Measurements from ENCODE around the gene SIRPA. TPM values are rescaled to one million over a fixed set of nuclear protein-coding genes. Genes with fewer than 3 reads are reported as not detected.

Gene SIRPA
- total and polyA plus RNA-seq, 10 of the 15 experiments (the other 5 are each of a cell fraction or from before 2014, with no cell fraction given) = 1.7 to 13.2 (median 5.0) TPM

DNA sequence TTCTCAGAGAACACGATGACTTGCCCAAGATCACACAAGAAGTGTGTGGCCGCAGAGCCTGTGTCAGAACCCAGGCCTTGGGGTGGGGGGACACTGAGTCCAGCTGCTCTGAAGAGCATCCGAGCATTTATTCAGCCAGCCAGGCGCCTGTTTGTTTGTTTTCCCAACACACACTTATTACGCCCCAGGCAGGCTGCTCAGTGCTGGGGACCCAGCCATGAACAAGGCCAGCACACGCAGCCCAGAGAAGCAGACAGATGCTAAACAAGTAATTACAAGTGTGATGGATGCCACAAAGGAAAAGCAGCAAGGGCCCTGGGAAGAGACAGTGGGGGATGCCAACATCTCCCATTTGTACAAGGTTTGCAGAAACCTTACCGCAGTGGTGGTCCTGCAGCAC, 19.4 kb upstream of the SIRPA start:
- Histone ChIP-seq H3K9me3 (replicated peaks; ENCODE audit: control insufficient read depth, insufficient read depth, low read length) (no peaks in the 10 kb centered on the region), H3K9ac (ENCODE audit: control insufficient read depth, insufficient read depth, low read length) (no peak overlapping the region), H4K20me1 (ENCODE audit: control insufficient read depth, insufficient read depth) (no peaks in the 10 kb centered on the region), H3K27me3 (replicated peaks in 1 of 2; ENCODE audit: control insufficient read depth in 2 of 2, insufficient read depth in 2 of 2, low read length in 1 of 2) (no peaks in the 10 kb centered on the region), H2AFZ (ENCODE audit: control insufficient read depth, low read depth, low read length) (no peak overlapping the region), H3K36me3 (ENCODE audit: control insufficient read depth in 2 of 2, insufficient read depth in 2 of 2, low read length in 1 of 2) (no peaks in the 10 kb centered on the region), H3K4me3 (no peak overlapping the region), H3K79me2 (ENCODE audit: control insufficient read depth, insufficient read depth, low read length) (no peaks in the 10 kb centered on the region), H3K27ac (ENCODE audit: control insufficient read depth, insufficient read depth) (no peak overlapping the region), H3K4me2 (ENCODE audit: control insufficient read depth, insufficient read depth) (no peak overlapping the region), H3K4me1 (ENCODE audit: control insufficient read depth, insufficient read depth, low read length) (peaks cover 13% of the 10 kb centered on the region)
- intact Hi-C loops (cut with micrococcal nuclease; ENCODE audit: unreplicated experiment) = no loop called here
- FAIRE-seq (no peak), ATAC-seq (no peak), DNase-seq (ENCODE audit: low read depth, low spot score) (no peak)
- WGBS (ENCODE audit: insufficient coverage, insufficient replicate concordance, low lambda C conversion rate, missing lambda C conversion rate) = 64% methylated on average over 7 of the region's 7 CpGs
- in situ Hi-C loops (cut with MboI) = no loop called here
- SMC1A ChIA-PET (ENCODE audit: uncharacterized antibody, unreplicated experiment) = no interaction called here
- POLR2A ChIA-PET = interaction anchor here (0.6 kb wide), 1 partner anchor 65 kb away, joined by 3 read pairs; no protein-coding TSS in a partner anchor
- no TSS peak for BruUV-seq (replicated peaks)
- TF ChIP-seq, protein P1, sequence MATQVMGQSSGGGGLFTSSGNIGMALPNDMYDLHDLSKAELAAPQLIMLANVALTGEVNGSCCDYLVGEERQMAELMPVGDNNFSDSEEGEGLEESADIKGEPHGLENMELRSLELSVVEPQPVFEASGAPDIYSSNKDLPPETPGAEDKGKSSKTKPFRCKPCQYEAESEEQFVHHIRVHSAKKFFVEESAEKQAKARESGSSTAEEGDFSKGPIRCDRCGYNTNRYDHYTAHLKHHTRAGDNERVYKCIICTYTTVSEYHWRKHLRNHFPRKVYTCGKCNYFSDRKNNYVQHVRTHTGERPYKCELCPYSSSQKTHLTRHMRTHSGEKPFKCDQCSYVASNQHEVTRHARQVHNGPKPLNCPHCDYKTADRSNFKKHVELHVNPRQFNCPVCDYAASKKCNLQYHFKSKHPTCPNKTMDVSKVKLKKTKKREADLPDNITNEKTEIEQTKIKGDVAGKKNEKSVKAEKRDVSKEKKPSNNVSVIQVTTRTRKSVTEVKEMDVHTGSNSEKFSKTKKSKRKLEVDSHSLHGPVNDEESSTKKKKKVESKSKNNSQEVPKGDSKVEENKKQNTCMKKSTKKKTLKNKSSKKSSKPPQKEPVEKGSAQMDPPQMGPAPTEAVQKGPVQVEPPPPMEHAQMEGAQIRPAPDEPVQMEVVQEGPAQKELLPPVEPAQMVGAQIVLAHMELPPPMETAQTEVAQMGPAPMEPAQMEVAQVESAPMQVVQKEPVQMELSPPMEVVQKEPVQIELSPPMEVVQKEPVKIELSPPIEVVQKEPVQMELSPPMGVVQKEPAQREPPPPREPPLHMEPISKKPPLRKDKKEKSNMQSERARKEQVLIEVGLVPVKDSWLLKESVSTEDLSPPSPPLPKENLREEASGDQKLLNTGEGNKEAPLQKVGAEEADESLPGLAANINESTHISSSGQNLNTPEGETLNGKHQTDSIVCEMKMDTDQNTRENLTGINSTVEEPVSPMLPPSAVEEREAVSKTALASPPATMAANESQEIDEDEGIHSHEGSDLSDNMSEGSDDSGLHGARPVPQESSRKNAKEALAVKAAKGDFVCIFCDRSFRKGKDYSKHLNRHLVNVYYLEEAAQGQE (IDR thresholded peaks at IDR 0.05; ENCODE audit: low read depth, low read length) = no peak
- no peak for TF ChIP-seq TAF1 (IDR thresholded peaks at IDR 0.05; ENCODE audit: borderline replicate concordance, low read depth, low read length)
- TF ChIP-seq ASH2L (IDR thresholded peaks at IDR 0.05; ENCODE audit: borderline replicate concordance, low read depth) = no peak
- TF ChIP-seq EED (IDR thresholded peaks at IDR 0.05; ENCODE audit: low read depth) = no peak
- TF ChIP-seq RFX5 (IDR thresholded peaks at IDR 0.05; ENCODE audit: low read depth, low read length) = no peak
- CTCF ChIA-PET = no interaction called here
- RAD21 ChIA-PET (ENCODE audit: unreplicated experiment) = no interaction called here

Measured in GM12878 (cell line).